Astrocyte (in vitro differentiated cells and primary cell): ENCODE measurements around the gene TIMP2. TPM values are rescaled to one million over a fixed set of nuclear protein-coding genes. Genes with fewer than 3 reads are reported as not detected.

ENCODE experiments used
- DNase-seq: peaks from one replicate; pipeline ENCODE4 v3.0.0-alpha.2; 2010; ENCODE audit warnings: low read depth
- FAIRE-seq: peaks from 2 replicates; lab custom pipeline; 2011; peaks lifted over from hg19 to GRCh38; lab: Jason Lieb, UNC
- H2AFZ ChIP-seq: 2 replicates; pipeline ENCODE4 v1.6.0; 2012; ENCODE audit warnings: low read depth, low read length, inconsistent platforms
- H3K27ac ChIP-seq: 2 replicates; pipeline ENCODE4 v1.5.1; 2011; ENCODE audit warnings: low read depth, low read length, inconsistent platforms
- H3K27me3 ChIP-seq: 2 replicates; pipeline ENCODE4 v1.6.0; 2011; ENCODE audit warnings: low read length, inconsistent platforms; ENCODE audit not compliant: insufficient read depth
- H3K36me3 ChIP-seq: 2 replicates; pipeline ENCODE4 v1.5.1; 2011; ENCODE audit warnings: low read length, inconsistent platforms; ENCODE audit not compliant: insufficient read depth
- H3K4me1 ChIP-seq: 2 replicates; pipeline ENCODE4 v1.5.1; 2011; ENCODE audit warnings: low read length, inconsistent platforms; ENCODE audit not compliant: insufficient read depth
- H3K4me2 ChIP-seq: 2 replicates; pipeline ENCODE4 v1.6.0; 2012; ENCODE audit warnings: low read length, inconsistent platforms
- H3K4me3 ChIP-seq: 2 replicates; pipeline ENCODE4 v1.5.1; 2011; ENCODE audit warnings: low read depth, mild to moderate bottlenecking, low read length, inconsistent platforms; ENCODE audit not compliant: insufficient read depth
- H3K79me2 ChIP-seq: 2 replicates; pipeline ENCODE4 v1.6.0; 2012; ENCODE audit warnings: mild to moderate bottlenecking, low read length, inconsistent platforms; ENCODE audit not compliant: insufficient read depth
- H3K9ac ChIP-seq: 2 replicates; pipeline ENCODE4 v1.6.0; 2012; ENCODE audit warnings: mild to moderate bottlenecking, low read length, inconsistent platforms
- H3K9me3 ChIP-seq: 2 replicates; pipeline ENCODE4 v1.5.1; 2012; ENCODE audit warnings: low read depth, mild to moderate bottlenecking, low read length, inconsistent platforms; ENCODE audit not compliant: insufficient read depth
- H4K20me1 ChIP-seq: 2 replicates; pipeline ENCODE4 v1.6.0; 2012; ENCODE audit warnings: low read length, inconsistent platforms; ENCODE audit not compliant: insufficient read depth
- H3K27ac Mint-ChIP-seq: one replicate; pipeline ENCODE4 v1.8.0; 2021; ENCODE audit warnings: mild to moderate bottlenecking, mixed read lengths; ENCODE audit not compliant: unreplicated experiment
- H3K27me3 Mint-ChIP-seq: one replicate; pipeline ENCODE4 v1.8.0; 2021; ENCODE audit warnings: low read depth, mixed read lengths; ENCODE audit not compliant: unreplicated experiment
- H3K36me3 Mint-ChIP-seq: one replicate; pipeline ENCODE4 v1.8.0; 2021; ENCODE audit warnings: low read depth, mixed read lengths; ENCODE audit not compliant: unreplicated experiment
- H3K4me1 Mint-ChIP-seq: one replicate; pipeline ENCODE4 v1.8.0; 2021; ENCODE audit warnings: low read depth, mixed read lengths; ENCODE audit not compliant: unreplicated experiment
- H3K4me3 Mint-ChIP-seq: one replicate; pipeline ENCODE4 v1.8.0; 2021; ENCODE audit warnings: mild to moderate bottlenecking, moderate library complexity, mixed read lengths; ENCODE audit not compliant: unreplicated experiment
- H3K9me3 Mint-ChIP-seq: one replicate; pipeline ENCODE4 v1.8.0; 2021; ENCODE audit warnings: mild to moderate bottlenecking, mixed read lengths; ENCODE audit not compliant: unreplicated experiment
- CTCF ChIP-seq: IDR thresholded peaks from 2 replicates; pipeline ENCODE4 v1.5.1; 2011; ENCODE audit warnings: low read depth, mild to moderate bottlenecking, inconsistent platforms, low read length, moderate library complexity; ENCODE audit not compliant: insufficient read depth
- EZH2 ChIP-seq: IDR thresholded peaks from 2 replicates; pipeline ENCODE4 v1.6.1; 2012; ENCODE audit warnings: mild to moderate bottlenecking, low read length, inconsistent platforms; ENCODE audit not compliant: insufficient read depth
- total RNA-seq: library from RNA; stranded (reverse); gene quantifications from 2 replicates; pipeline ENCODE4 v1.2.1, GENCODE V29; 2021

TIMP2 gene
- total RNA-seq, 1 donor from 2014 or later = 184 TPM

- no peak overlapping the region for H3K27ac Mint-ChIP-seq
These were observed 76.2 kb downstream of the TIMP2 start for GRCh38 chr17:78849026-78849425.

GRCh38 chr17:78847052-78847451, 78.1 kb downstream of the TIMP2 start:
- no peaks in the 10 kb centered on the region for H3K4me1 Mint-ChIP-seq
- Histone ChIP-seq H3K36me3 (no peaks in the 10 kb centered on the region), H3K27me3 (no peaks in the 10 kb centered on the region), H3K27ac (no peak overlapping the region), H3K4me2 (no peak overlapping the region), H3K9me3 (no peaks in the 10 kb centered on the region), H4K20me1 (no peaks in the 10 kb centered on the region), H3K79me2 (no peaks in the 10 kb centered on the region), H3K4me3 (no peak overlapping the region), H2AFZ (no peak overlapping the region), H3K9ac (no peak overlapping the region), H3K4me1 (no peaks in the 10 kb centered on the region)
- peaks cover under 1% of the 10 kb centered on the region for H3K36me3 Mint-ChIP-seq
- DNase-seq = no peak
- no peaks in the 10 kb centered on the region for H3K27me3 Mint-ChIP-seq
- H3K4me3 Mint-ChIP-seq = no peak overlapping the region
- TF ChIP-seq CTCF = no peak
- TF ChIP-seq EZH2 = no peak
- no peaks in the 10 kb centered on the region for H3K9me3 Mint-ChIP-seq
- no peak overlapping the region for H3K27ac Mint-ChIP-seq
- FAIRE-seq = no peak

More at GRCh38 chr17:78849026-78849425, 76.2 kb downstream of the TIMP2 start:
- Histone ChIP-seq H2AFZ (no peak overlapping the region), H3K79me2 (no peaks in the 10 kb centered on the region), H3K9ac (no peak overlapping the region), H3K4me2 (no peak overlapping the region), H4K20me1 (peaks cover 3% of the 10 kb centered on the region), H3K4me1 (no peaks in the 10 kb centered on the region), H3K27ac (no peak overlapping the region), H3K9me3 (no peaks in the 10 kb centered on the region), H3K4me3 (no peak overlapping the region), H3K36me3 (peaks cover 15% of the 10 kb centered on the region), H3K27me3 (no peaks in the 10 kb centered on the region)
- peaks cover 2% of the 10 kb centered on the region for H3K36me3 Mint-ChIP-seq
- FAIRE-seq (no peak), DNase-seq (no peak)
- no peaks in the 10 kb centered on the region for H3K27me3 Mint-ChIP-seq
- no peak overlapping the region for H3K4me3 Mint-ChIP-seq
- no peaks in the 10 kb centered on the region for H3K4me1 Mint-ChIP-seq
- TF ChIP-seq EZH2 (no peak), CTCF (no peak)
- no peaks in the 10 kb centered on the region for H3K9me3 Mint-ChIP-seq

DNA sequence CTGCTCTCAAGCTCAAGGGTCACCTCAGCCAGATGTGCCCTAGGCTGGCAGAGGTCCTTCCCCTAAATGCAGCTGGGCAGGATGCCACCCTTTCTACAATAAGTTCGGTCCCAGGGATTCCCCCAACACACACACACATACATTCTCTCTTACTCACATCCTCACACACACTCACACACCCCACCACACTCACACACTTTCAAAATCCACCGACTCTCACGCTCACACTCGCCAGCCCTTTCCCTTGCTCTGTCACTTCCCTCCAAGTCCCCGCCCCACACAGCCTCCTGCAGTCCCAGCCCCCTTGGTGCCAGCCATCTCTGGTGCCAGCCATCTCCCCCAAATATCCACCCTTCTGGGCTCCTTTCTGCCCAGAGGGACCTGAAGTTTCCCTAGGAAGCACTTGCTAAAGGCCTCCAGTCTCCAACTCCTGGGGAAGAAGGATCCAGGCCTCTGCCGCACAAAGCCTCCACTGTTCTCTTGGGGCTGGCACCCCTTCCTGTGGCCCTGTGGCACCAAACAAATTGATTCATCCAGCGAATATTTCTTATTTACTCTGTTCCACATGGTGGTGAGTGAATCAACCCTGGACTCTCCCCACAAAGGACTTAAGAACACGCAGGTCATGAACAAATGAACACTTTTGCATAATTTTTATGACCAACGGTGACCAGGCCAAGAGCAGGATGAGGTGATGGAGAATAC, 80.7 kb downstream of the TIMP2 start:
- Mint-ChIP-seq H3K4me1 (peaks cover 1% of the 10 kb centered on the region), H3K9me3 (no peaks in the 10 kb centered on the region), H3K27ac (no peak overlapping the region), H3K36me3 (no peaks in the 10 kb centered on the region), H3K27me3 (no peaks in the 10 kb centered on the region), H3K4me3 (no peak overlapping the region)
- Histone ChIP-seq H3K4me2 (no peak overlapping the region), H3K4me1 (peaks cover 10% of the 10 kb centered on the region), H4K20me1 (peaks cover 3% of the 10 kb centered on the region), H3K36me3 (no peaks in the 10 kb centered on the region), H3K27ac (no peak overlapping the region), H3K79me2 (peaks cover 11% of the 10 kb centered on the region), H3K9ac (no peak overlapping the region), H2AFZ (no peak overlapping the region), H3K9me3 (no peaks in the 10 kb centered on the region), H3K27me3 (no peaks in the 10 kb centered on the region), H3K4me3 (no peak overlapping the region)
- FAIRE-seq (no peak), DNase-seq (peak; percentile 29)
- TF ChIP-seq CTCF = no peak
- no peak for TF ChIP-seq EZH2
